ENCODE data around the gene ADAMTS16. TPM values are rescaled to one million over a fixed set of nuclear protein-coding genes. Genes with fewer than 3 reads are reported as not detected.

The ADAMTS16 gene
- total and polyA plus RNA-seq, 9 donors: 7.4 to 32.7 (median 13.6) TPM

- no peaks in the 10 kb centered on the region for H3K36me3 ChIP-seq
- no peak for DNase-seq
- no peaks in the 10 kb centered on the region for H3K27me3 ChIP-seq
- peaks cover 18% of the 10 kb centered on the region for H3K4me1 ChIP-seq (ENCODE audit: insufficient read depth)
- H3K9me3 ChIP-seq: no peaks in the 10 kb centered on the region
- intact Hi-C loops (cut with DNase I): no loop called here
- no peak for TF ChIP-seq CTCF (IDR thresholded peaks at IDR 0.05)
- no peak for TF ChIP-seq POLR2A (IDR thresholded peaks at IDR 0.05)
- no peak for TF ChIP-seq EP300 (IDR thresholded peaks at IDR 0.05)
- peak overlapping the region in 1 of 2 donors; percentile 11 for H3K27ac ChIP-seq
- 26 to 44% (median 31%) methylated on average over 4 of the region's 4 CpGs for WGBS, 3 donors
- no peak overlapping the region for H3K4me3 ChIP-seq
Observed at GRCh38 chr5:5178136-5178535, 38.0 kb downstream of the ADAMTS16 start.

DNA sequence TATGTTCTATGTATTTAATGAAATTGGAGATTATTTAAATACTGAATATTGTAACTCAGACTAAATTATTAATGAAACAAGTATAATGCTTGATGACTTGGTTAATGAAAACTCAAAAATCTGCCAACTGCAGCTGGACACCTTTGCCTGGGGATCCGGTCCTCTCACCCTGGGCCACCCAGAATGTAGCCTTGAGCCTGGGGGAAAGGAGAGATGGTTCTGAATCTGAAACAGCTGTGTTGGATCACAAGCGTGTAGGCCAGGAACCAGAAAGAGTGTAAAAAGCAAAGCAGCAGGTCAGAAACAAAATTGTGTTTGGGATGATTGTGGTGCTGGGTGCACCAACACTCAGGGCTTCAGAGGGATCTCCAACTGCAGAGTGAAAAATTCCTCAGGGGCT is 38.5 kb downstream of the ADAMTS16 start:
- no peak for DNase-seq
- Histone ChIP-seq H3K36me3 (no peaks in the 10 kb centered on the region), H3K4me3 (no peak overlapping the region), H3K27ac (peak overlapping the region in 1 of 2 donors; percentile 11), H3K27me3 (no peaks in the 10 kb centered on the region), H3K4me1 (ENCODE audit: insufficient read depth) (peaks cover 22% of the 10 kb centered on the region), H3K9me3 (no peaks in the 10 kb centered on the region)
- 17 to 45% (median 18%) methylated on average over 2 of the region's 2 CpGs for WGBS, 3 donors
- TF ChIP-seq POLR2A (IDR thresholded peaks at IDR 0.05) (no peak), EP300 (IDR thresholded peaks at IDR 0.05) (no peak), CTCF (IDR thresholded peaks at IDR 0.05) (no peak)
- intact Hi-C loops (cut with DNase I): no loop called here

DNA sequence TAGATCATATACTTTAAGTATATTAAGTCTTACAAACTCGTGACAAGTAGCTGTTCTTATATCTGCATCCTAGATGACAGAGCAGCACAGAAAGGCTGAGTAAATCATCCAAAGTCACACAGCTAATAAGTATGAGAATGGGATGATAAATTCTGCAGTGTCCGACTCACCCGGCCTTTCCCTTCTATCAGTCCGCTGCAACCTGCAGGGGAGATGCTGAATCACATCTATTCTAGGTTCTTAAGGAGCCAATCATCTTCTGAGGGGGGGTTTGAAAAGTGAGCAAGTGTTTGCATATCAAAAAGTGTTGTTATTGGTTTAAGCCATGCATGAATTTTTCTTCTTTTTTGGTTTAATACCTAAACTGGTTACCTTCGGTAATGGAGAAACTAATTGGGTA is 38.9 kb downstream of the ADAMTS16 start:
- no peaks in the 10 kb centered on the region for H3K27me3 ChIP-seq
- H3K4me3 ChIP-seq: no peak overlapping the region
- H3K9me3 ChIP-seq: no peaks in the 10 kb centered on the region
- intact Hi-C loops (cut with DNase I): no loop called here
- WGBS, 3 donors: 78 to 87% (median 86%) methylated on average over 5 of the region's 5 CpGs
- H3K27ac ChIP-seq: no peak overlapping the region
- no peaks in the 10 kb centered on the region for H3K36me3 ChIP-seq
- H3K4me1 ChIP-seq (ENCODE audit: insufficient read depth): peaks cover 25% of the 10 kb centered on the region
- DNase-seq: no peak
- no peak for TF ChIP-seq EP300 (IDR thresholded peaks at IDR 0.05)

DNA sequence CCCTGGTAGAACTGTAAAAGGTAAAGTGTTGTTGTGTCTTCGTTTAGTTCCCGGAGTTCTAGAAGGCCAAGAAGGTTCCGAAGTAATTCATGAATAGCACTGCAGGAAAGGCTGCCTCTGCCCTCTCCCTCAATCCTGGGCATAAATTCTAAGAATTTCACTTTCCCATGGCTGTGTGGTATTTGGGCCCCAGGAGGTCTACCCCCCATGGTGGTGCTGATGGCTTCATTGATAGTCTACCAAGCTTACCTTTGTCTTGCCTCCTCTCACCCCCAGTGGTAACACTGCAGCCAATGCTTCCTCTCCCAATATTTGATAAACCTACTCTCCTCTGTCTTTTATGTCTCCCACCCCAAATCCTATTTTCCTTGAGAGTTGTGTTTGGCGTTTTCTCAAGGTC is 39.5 kb downstream of the ADAMTS16 start:
- 78 to 84% (median 80%) methylated on average over 4 of the region's 4 CpGs for WGBS, 3 donors
- intact Hi-C loops (cut with DNase I): no loop called here
- TF ChIP-seq CTCF (IDR thresholded peaks at IDR 0.05) (no peak), POLR2A (IDR thresholded peaks at IDR 0.05) (no peak), EP300 (IDR thresholded peaks at IDR 0.05) (no peak)
- H3K27me3 ChIP-seq: no peaks in the 10 kb centered on the region
- no peaks in the 10 kb centered on the region for H3K9me3 ChIP-seq
- peaks cover 28% of the 10 kb centered on the region for H3K4me1 ChIP-seq (ENCODE audit: insufficient read depth)
- no peak for DNase-seq
- H3K4me3 ChIP-seq: no peak overlapping the region
- no peaks in the 10 kb centered on the region for H3K36me3 ChIP-seq
- no peak overlapping the region for H3K27ac ChIP-seq

GRCh38 chr5:5181650-5182324 is 41.7 kb downstream of the ADAMTS16 start:
- Histone ChIP-seq H3K27ac (no peak overlapping the region), H3K4me1 (ENCODE audit: insufficient read depth) (peaks cover 22% of the 10 kb centered on the region), H3K27me3 (no peaks in the 10 kb centered on the region), H3K36me3 (no peaks in the 10 kb centered on the region), H3K9me3 (no peaks in the 10 kb centered on the region), H3K4me3 (no peak overlapping the region)
- intact Hi-C loops (cut with DNase I): no loop called here
- 51 to 61% (median 59%) methylated on average over 14 of the region's 14 CpGs for WGBS, 3 donors
- no peak for DNase-seq
- TF ChIP-seq CTCF (IDR thresholded peaks at IDR 0.05): no peak
- no peak for TF ChIP-seq POLR2A (IDR thresholded peaks at IDR 0.05)
- no peak for TF ChIP-seq EP300 (IDR thresholded peaks at IDR 0.05)

All from ovary (tissue), 9 donors.